ENCODE data around the gene ARHGAP4. TPM values are rescaled to one million over a fixed set of nuclear protein-coding genes. Genes with fewer than 3 reads are reported as not detected.

Gene ARHGAP4
- total and polyA plus RNA-seq, 10 of the 15 experiments (the other 5 are each of a cell fraction or from before 2014, with no cell fraction given), result 0.71 to 120 (median 44.3) TPM

DNA sequence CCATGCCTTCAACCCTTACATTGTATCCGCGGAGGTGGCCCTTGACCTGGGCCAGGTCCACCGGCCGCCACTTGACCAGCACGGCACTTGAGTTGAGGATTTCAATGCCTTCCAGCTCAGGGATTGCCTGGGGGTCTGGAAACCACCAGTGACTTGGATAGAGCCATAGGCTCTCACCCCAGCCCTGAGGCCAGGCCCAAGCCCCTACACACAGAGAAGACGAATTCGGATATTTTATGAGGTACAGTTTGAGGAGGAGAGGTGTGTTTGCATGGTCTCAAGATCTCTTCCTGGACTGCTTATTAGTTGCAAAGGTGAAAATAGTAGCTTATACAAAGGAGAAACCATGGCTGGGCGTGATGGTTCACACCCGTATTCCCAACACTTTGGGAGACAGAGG is 60.4 kb downstream of the ARHGAP4 start:
- Histone ChIP-seq H3K4me3 (no peak overlapping the region), H4K20me1 (ENCODE audit: control insufficient read depth, insufficient read depth) (no peaks in the 10 kb centered on the region), H3K36me3 (ENCODE audit: control insufficient read depth in 2 of 2, insufficient read depth in 2 of 2, low read length in 1 of 2) (no peaks in the 10 kb centered on the region), H3K27ac (ENCODE audit: control insufficient read depth, insufficient read depth) (no peak overlapping the region), H3K9ac (ENCODE audit: control insufficient read depth, insufficient read depth, low read length) (no peak overlapping the region), H3K79me2 (ENCODE audit: control insufficient read depth, insufficient read depth, low read length) (no peaks in the 10 kb centered on the region), H3K4me1 (ENCODE audit: control insufficient read depth, insufficient read depth, low read length) (no peaks in the 10 kb centered on the region), H2AFZ (ENCODE audit: control insufficient read depth, low read depth, low read length) (no peak overlapping the region), H3K4me2 (ENCODE audit: control insufficient read depth, insufficient read depth) (no peak overlapping the region), H3K9me3 (replicated peaks; ENCODE audit: control insufficient read depth, insufficient read depth, low read length) (no peaks in the 10 kb centered on the region), H3K27me3 (replicated peaks in 1 of 2; ENCODE audit: control insufficient read depth in 2 of 2, insufficient read depth in 2 of 2, low read length in 1 of 2) (no peaks in the 10 kb centered on the region; a peak in 1 of 4 replicates)
- no TSS peak for BruUV-seq (replicated peaks)
- FAIRE-seq, result no peak
- intact Hi-C loops (cut with micrococcal nuclease; ENCODE audit: unreplicated experiment), result no loop called here
- TF ChIP-seq KDM1A (IDR thresholded peaks at IDR 0.05; ENCODE audit: borderline replicate concordance), result no peak
- TF ChIP-seq BHLHE40 (IDR thresholded peaks at IDR 0.05; ENCODE audit: borderline replicate concordance in 1 of 2, low read depth in 2 of 2, low read length in 1 of 2), result no peak
- TF ChIP-seq, protein P1, sequence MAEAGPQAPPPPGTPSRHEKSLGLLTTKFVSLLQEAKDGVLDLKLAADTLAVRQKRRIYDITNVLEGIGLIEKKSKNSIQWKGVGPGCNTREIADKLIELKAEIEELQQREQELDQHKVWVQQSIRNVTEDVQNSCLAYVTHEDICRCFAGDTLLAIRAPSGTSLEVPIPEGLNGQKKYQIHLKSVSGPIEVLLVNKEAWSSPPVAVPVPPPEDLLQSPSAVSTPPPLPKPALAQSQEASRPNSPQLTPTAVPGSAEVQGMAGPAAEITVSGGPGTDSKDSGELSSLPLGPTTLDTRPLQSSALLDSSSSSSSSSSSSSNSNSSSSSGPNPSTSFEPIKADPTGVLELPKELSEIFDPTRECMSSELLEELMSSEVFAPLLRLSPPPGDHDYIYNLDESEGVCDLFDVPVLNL (IDR thresholded peaks at IDR 0.05; ENCODE audit: low read depth, low read length), result no peak
- TF ChIP-seq, protein P2, sequence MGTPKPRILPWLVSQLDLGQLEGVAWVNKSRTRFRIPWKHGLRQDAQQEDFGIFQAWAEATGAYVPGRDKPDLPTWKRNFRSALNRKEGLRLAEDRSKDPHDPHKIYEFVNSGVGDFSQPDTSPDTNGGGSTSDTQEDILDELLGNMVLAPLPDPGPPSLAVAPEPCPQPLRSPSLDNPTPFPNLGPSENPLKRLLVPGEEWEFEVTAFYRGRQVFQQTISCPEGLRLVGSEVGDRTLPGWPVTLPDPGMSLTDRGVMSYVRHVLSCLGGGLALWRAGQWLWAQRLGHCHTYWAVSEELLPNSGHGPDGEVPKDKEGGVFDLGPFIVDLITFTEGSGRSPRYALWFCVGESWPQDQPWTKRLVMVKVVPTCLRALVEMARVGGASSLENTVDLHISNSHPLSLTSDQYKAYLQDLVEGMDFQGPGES (IDR thresholded peaks at IDR 0.05), result no peak
- TF ChIP-seq SRF (IDR thresholded peaks at IDR 0.05; ENCODE audit: low read depth in 2 of 2, low read length in 2 of 2), result no peak
- no peak for TF ChIP-seq BCL11A (IDR thresholded peaks at IDR 0.05; ENCODE audit: low read depth, low read length)
- TF ChIP-seq SMAD1 (IDR thresholded peaks at IDR 0.05; ENCODE audit: low read depth, partially characterized antibody), result no peak
- TF ChIP-seq SUZ12 (IDR thresholded peaks at IDR 0.05; ENCODE audit: unreplicated experiment), result no peak
- no peak for TF ChIP-seq SMAD5 (IDR thresholded peaks at IDR 0.05; ENCODE audit: low read depth)
- TF ChIP-seq, protein P3, sequence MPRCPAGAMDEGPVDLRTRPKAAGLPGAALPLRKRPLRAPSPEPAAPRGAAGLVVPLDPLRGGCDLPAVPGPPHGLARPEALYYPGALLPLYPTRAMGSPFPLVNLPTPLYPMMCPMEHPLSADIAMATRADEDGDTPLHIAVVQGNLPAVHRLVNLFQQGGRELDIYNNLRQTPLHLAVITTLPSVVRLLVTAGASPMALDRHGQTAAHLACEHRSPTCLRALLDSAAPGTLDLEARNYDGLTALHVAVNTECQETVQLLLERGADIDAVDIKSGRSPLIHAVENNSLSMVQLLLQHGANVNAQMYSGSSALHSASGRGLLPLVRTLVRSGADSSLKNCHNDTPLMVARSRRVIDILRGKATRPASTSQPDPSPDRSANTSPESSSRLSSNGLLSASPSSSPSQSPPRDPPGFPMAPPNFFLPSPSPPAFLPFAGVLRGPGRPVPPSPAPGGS (IDR thresholded peaks at IDR 0.05; ENCODE audit: borderline replicate concordance, insufficient read depth, low read depth, low read length, poor library complexity, severe bottlenecking), result no peak
- TF ChIP-seq WRNIP1 (IDR thresholded peaks at IDR 0.05; ENCODE audit: borderline replicate concordance, low read depth, low read length), result no peak
- TF ChIP-seq ZBED1 (IDR thresholded peaks at IDR 0.05; ENCODE audit: borderline replicate concordance), result no peak
- no peak for TF ChIP-seq BRCA1 (IDR thresholded peaks at IDR 0.05; ENCODE audit: low read depth, low read length)
- TF ChIP-seq CREM (IDR thresholded peaks at IDR 0.05; ENCODE audit: low read depth), result no peak
- TF ChIP-seq, protein P4, sequence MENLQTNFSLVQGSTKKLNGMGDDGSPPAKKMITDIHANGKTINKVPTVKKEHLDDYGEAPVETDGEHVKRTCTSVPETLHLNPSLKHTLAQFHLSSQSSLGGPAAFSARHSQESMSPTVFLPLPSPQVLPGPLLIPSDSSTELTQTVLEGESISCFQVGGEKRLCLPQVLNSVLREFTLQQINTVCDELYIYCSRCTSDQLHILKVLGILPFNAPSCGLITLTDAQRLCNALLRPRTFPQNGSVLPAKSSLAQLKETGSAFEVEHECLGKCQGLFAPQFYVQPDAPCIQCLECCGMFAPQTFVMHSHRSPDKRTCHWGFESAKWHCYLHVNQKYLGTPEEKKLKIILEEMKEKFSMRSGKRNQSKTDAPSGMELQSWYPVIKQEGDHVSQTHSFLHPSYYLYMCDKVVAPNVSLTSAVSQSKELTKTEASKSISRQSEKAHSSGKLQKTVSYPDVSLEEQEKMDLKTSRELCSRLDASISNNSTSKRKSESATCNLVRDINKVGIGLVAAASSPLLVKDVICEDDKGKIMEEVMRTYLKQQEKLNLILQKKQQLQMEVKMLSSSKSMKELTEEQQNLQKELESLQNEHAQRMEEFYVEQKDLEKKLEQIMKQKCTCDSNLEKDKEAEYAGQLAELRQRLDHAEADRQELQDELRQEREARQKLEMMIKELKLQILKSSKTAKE (IDR thresholded peaks at IDR 0.05; ENCODE audit: low read depth, poor library complexity, severe bottlenecking), result no peak
- no peak for TF ChIP-seq MTA2 (IDR thresholded peaks at IDR 0.05; ENCODE audit: low read depth)
- TF ChIP-seq SP1 (IDR thresholded peaks at IDR 0.05; ENCODE audit: low read depth, low read length), result no peak
- TF ChIP-seq RAD51 (IDR thresholded peaks at IDR 0.05), result no peak
- no peak for TF ChIP-seq CHD1 (IDR thresholded peaks at IDR 0.05; ENCODE audit: low read depth, low read length)
- ChIA-PET RAD21 (ENCODE audit: unreplicated experiment) (no interaction called here), POLR2A (no interaction called here), SMC1A (ENCODE audit: uncharacterized antibody, unreplicated experiment) (no interaction called here), CTCF (no interaction called here)
- no peak for ATAC-seq
- no peak for DNase-seq (ENCODE audit: low read depth, low spot score)
- WGBS (ENCODE audit: insufficient coverage, insufficient replicate concordance, low lambda C conversion rate, missing lambda C conversion rate), result 59% methylated on average over 9 of the region's 9 CpGs
- in situ Hi-C loops (cut with MboI), result no loop called here

Data from GM12878 (cell line).